ENCODE measurements around the gene CIPC. TPM values are rescaled to one million over a fixed set of nuclear protein-coding genes. Genes with fewer than 3 reads are reported as not detected.

CIPC gene
- total and polyA plus RNA-seq, 2 of the 4 experiments (the other 2 are of a cell fraction): 6.6 to 12.9 TPM

DNA sequence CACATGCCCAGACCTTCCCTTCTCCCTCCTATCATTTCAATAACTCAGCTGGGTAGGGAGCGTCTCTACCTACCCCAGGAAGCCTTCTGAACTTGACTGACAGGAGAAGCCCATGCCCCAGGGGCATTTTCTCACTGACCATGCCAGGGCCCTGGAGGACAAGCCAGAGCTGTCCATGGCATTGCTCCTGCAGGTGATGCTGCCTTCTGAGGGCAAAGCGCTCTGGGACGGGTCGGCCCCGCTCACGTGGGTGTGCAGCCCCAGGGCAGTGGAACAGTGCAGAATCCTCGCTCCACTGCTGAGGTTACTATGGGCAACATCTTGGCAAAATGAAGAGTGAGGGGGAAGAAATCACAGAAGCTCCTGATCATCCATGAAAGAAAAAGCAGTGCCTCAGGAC lies 28.5 kb upstream of the CIPC start:
- BruUV-seq (replicated peaks): no TSS peak
- Histone ChIP-seq H3K56ac (ENCODE audit: extremely low read depth, insufficient read depth, low read length) (no peak overlapping the region), H3K4me3 (ENCODE audit: insufficient read depth, low read depth, low read length) (no peak overlapping the region), H3K27me3 (ENCODE audit: control insufficient read depth, insufficient read depth, low read length) (no peaks in the 10 kb centered on the region), H3K4me1 (ENCODE audit: control insufficient read depth, insufficient read depth, low read length) (peaks cover 1% of the 10 kb centered on the region), H4K5ac (ENCODE audit: low read depth, low read length) (no peak overlapping the region), H3K79me1 (ENCODE audit: low read depth in 1 of 2, low read length in 2 of 2) (no peaks in the 10 kb centered on the region), H3K4ac (ENCODE audit: low read depth, low read length) (no peak overlapping the region), H3K14ac (replicated peaks; ENCODE audit: low read depth, low read length) (no peak overlapping the region), H3K4me2 (ENCODE audit: low read depth, low read length) (no peak overlapping the region), H4K8ac (ENCODE audit: low read depth in 2 of 2, low read length in 2 of 2) (no peak overlapping the region), H2AK9ac (replicated peaks; ENCODE audit: low read depth, low read length, poor library complexity) (no peak overlapping the region), H3K18ac (ENCODE audit: low read depth, low read length) (no peak overlapping the region), H2BK15ac (ENCODE audit: low read depth, low read length) (no peak overlapping the region), H4K91ac (ENCODE audit: insufficient read depth, low read depth, low read length) (no peak overlapping the region), H3K9me1 (ENCODE audit: insufficient read depth, low read length) (0 out of 2 replicates have a peak, but pooled peaks cover 4% of the 10 kb centered on the region), H2BK120ac (ENCODE audit: low read depth, low read length) (no peak overlapping the region), H2BK20ac (ENCODE audit: low read depth, low read length) (peak overlapping the region; percentile 33; the same call in 1 of the 2 replicates), H3K36me3 (ENCODE audit: control insufficient read depth, insufficient read depth, low read length) (no peaks in the 10 kb centered on the region), H4K20me1 (ENCODE audit: insufficient read depth, low read length) (no peaks in the 10 kb centered on the region), H3K9ac (ENCODE audit: low read depth, low read length) (no peak overlapping the region), H2AK5ac (ENCODE audit: low read depth, low read length) (no peak overlapping the region), H3K27ac (ENCODE audit: insufficient read depth, low read length) (no peak overlapping the region), H2AFZ (replicated peaks; ENCODE audit: low read length, poor library complexity) (no peak overlapping the region), H3K23ac (ENCODE audit: low read depth, low read length) (no peak overlapping the region), H2BK5ac (ENCODE audit: low read depth, low read length, poor library complexity, severe bottlenecking) (no peak overlapping the region), H3K9me3 (ENCODE audit: control insufficient read depth, insufficient read depth, low read length) (no peaks in the 10 kb centered on the region)
- in situ Hi-C loops (cut with MboI; ENCODE audit: low sequenced_read_pairs): loop anchor here (25.0 kb wide), 1 partner anchor 1082 kb away; the partner anchor contains the start of genes IFT43 and TGFB3
- 94% methylated on average over 3 of the region's 7 CpGs; no CpG with 5 or more reads in 1 of the 2 experiments for WGBS, 2 experiments (ENCODE audit: extremely low coverage in 2 of 2, insufficient read length in 1 of 2)
- dilution Hi-C loops (cut with HindIII; ENCODE audit: low sequenced_read_pairs, unreplicated experiment): no loop called here
- no peak for ATAC-seq (ENCODE audit: low read depth)
- intact Hi-C loops (cut with micrococcal nuclease): no loop called here
- TF ChIP-seq RFX5 (IDR thresholded peaks at IDR 0.05; ENCODE audit: low read depth, low read length) (no peak), FOS (IDR thresholded peaks at IDR 0.05; ENCODE audit: low read depth, low read length) (no peak), MAZ (IDR thresholded peaks at IDR 0.05; ENCODE audit: borderline replicate concordance, low read depth, low read length) (no peak), POLR2A (IDR thresholded peaks at IDR 0.05; ENCODE audit: low read depth, low read length) (no peak), NFE2L2 (IDR thresholded peaks at IDR 0.05; ENCODE audit: low read depth, low read length) (no peak), CHD1 (IDR thresholded peaks at IDR 0.05; ENCODE audit: low read depth, low read length) (no peak), RAD21 (IDR thresholded peaks at IDR 0.05; ENCODE audit: low read length) (no peak), BHLHE40 (IDR thresholded peaks at IDR 0.05; ENCODE audit: low read depth, low read length) (no peak)
- TF ChIP-seq, protein P1, sequence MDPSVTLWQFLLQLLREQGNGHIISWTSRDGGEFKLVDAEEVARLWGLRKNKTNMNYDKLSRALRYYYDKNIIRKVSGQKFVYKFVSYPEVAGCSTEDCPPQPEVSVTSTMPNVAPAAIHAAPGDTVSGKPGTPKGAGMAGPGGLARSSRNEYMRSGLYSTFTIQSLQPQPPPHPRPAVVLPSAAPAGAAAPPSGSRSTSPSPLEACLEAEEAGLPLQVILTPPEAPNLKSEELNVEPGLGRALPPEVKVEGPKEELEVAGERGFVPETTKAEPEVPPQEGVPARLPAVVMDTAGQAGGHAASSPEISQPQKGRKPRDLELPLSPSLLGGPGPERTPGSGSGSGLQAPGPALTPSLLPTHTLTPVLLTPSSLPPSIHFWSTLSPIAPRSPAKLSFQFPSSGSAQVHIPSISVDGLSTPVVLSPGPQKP (IDR thresholded peaks at IDR 0.05; ENCODE audit: borderline replicate concordance, low read depth, low read length): no peak
- CTCF ChIA-PET: interaction anchor here (0.6 to 6.0 kb wide), 10 partner anchors 10 to 360 kb away, joined by 3 to 111 read pairs (median 9); no protein-coding TSS in a partner anchor
- POLR2A ChIA-PET (ENCODE audit: unreplicated experiment): no interaction called here
- DNase-seq: no peak

Measured in IMR-90 (cell line).